Erythroblast (primary cell): Measurements from ENCODE around the gene TTC28.

Experiments used
- GATA1 ChIP-seq: IDR thresholded peaks from 2 replicates; pipeline ENCODE4 v1.6.1; 2011; ENCODE audit warnings: low read depth, mild to moderate bottlenecking, control low read depth, low read length, moderate library complexity
- POLR2A ChIP-seq: IDR thresholded peaks from 2 replicates; pipeline ENCODE4 v1.6.1; 2011; ENCODE audit warnings: mild to moderate bottlenecking, low read length

- TF ChIP-seq POLR2A (no peak), GATA1 (no peak)
These were observed 604.2 kb downstream of the TTC28 start for GRCh38 chr22:28075358-28075981.
